ENCODE data around the gene TXNDC16.

Gene TXNDC16

GRCh38 chr14:52391881-52392615 lies 160.3 kb downstream of the TXNDC16 start:
- DNase-seq (ENCODE audit: low spot score), result peak; percentile 53
